ENCODE measurements around the gene HTT. TPM values are rescaled to one million over a fixed set of nuclear protein-coding genes. Genes with fewer than 3 reads are reported as not detected.

Gene HTT
- total and polyA plus RNA-seq, 9 of the 15 experiments (the other 6 are each of a cell fraction or from before 2014, with no cell fraction given): 0.66 to 31.6 (median 14.7) TPM

- no peak for TF ChIP-seq MNT (conservative IDR thresholded peaks at IDR 0.05)
- no peak for TF ChIP-seq RFX7 (CRISPR knock-in tag; IDR thresholded peaks at IDR 0.05)
- no peak for TF ChIP-seq THRB (CRISPR knock-in tag; conservative IDR thresholded peaks at IDR 0.05)
- TF ChIP-seq IRF1 (CRISPR knock-in tag; IDR thresholded peaks at IDR 0.05; ENCODE audit: borderline replicate concordance): no peak
Observed at GRCh38 chr4:3176367-3177229, 102.1 kb downstream of the HTT start (continued).

GRCh38 chr4:3177426-3177825 is 102.9 kb downstream of the HTT start:
- no peak for TF ChIP-seq TCFL5 (CRISPR knock-in tag; conservative IDR thresholded peaks at IDR 0.05)
- no peak for TF ChIP-seq ADNP (tag; IDR thresholded peaks at IDR 0.05)
- TF ChIP-seq HMGN3 (IDR thresholded peaks at IDR 0.05; ENCODE audit: borderline replicate concordance, extremely low read depth, insufficient read length, low read depth, low read length): no peak
- TF ChIP-seq HMG20B (CRISPR knock-in tag; IDR thresholded peaks at IDR 0.05): no peak
- TF ChIP-seq STAG1 (CRISPR knock-in tag; IDR thresholded peaks at IDR 0.05; ENCODE audit: borderline replicate concordance): no peak
- TF ChIP-seq NR2C1 (IDR thresholded peaks at IDR 0.05): no peak
- TF ChIP-seq NR2C1 (tag; IDR thresholded peaks at IDR 0.05): no peak
- TF ChIP-seq SAFB (IDR thresholded peaks at IDR 0.05; ENCODE audit: borderline replicate concordance, low read depth, low read length): no peak
- no peak for TF ChIP-seq ZBTB33 (CRISPR knock-in tag; IDR thresholded peaks at IDR 0.05)
- H3K27me3 ChIP-seq (ENCODE audit: control insufficient read depth in 2 of 2, insufficient read depth in 2 of 2, low read length in 2 of 2): no peaks in the 10 kb centered on the region
- H3K27ac ChIP-seq (ENCODE audit: extremely low read depth, low read depth, low read length): no peak overlapping the region
- in situ Hi-C loops (cut with MboI): no loop called here
- no TSS peak for BruUV-seq (replicated peaks)
- no peaks in the 10 kb centered on the region for H4K20me1 ChIP-seq (replicated peaks; ENCODE audit: control insufficient read depth, insufficient read depth, low read length)
- H3K4me1 ChIP-seq (replicated peaks in 1 of 2; ENCODE audit: control insufficient read depth in 2 of 2, insufficient read depth in 2 of 2, low read length in 2 of 2): no peaks in the 10 kb centered on the region
- no peak overlapping the region for H3K9ac ChIP-seq (ENCODE audit: insufficient read depth in 1 of 2, low read depth in 2 of 2, low read length in 2 of 2)
- ATAC-seq (no peak), FAIRE-seq (no peak), DNase-seq (ENCODE audit: extremely low read depth in 1 of 4, low spot score in 3 of 4) (no peak)
- no peak overlapping the region for H2AFZ ChIP-seq (ENCODE audit: low read depth, low read length)
- H3K9me3 ChIP-seq (replicated peaks; ENCODE audit: control insufficient read depth, insufficient read depth, low read depth, low read length): no peaks in the 10 kb centered on the region
- H3K79me2 ChIP-seq (ENCODE audit: control insufficient read depth, insufficient read depth, low read length): no peaks in the 10 kb centered on the region
- H3K4me2 ChIP-seq (ENCODE audit: insufficient read depth, low read length): no peak overlapping the region
- ChIA-PET POLR2A (interaction anchor here (1.2 kb wide), 1 partner anchor 9 kb away, joined by 3 read pairs; no protein-coding TSS in a partner anchor), CTCF (ENCODE audit: low intra/inter-chr PET ratio) (no interaction called here)
- no peak overlapping the region for H3K4me3 ChIP-seq
- no peaks in the 10 kb centered on the region for H3K9me1 ChIP-seq (ENCODE audit: control insufficient read depth, insufficient read depth, low read length)
- intact Hi-C loops (cut with micrococcal nuclease): no loop called here
- H3K36me3 ChIP-seq (ENCODE audit: control insufficient read depth, insufficient read depth, low read length): peaks cover 48% of the 10 kb centered on the region; the same call in 2 of the 3 replicates
